HL-60 (cell line): ENCODE data around the gene NRXN3.

Source experiments
- POLR2AphosphoS5 ChIP-seq: IDR thresholded peaks from 2 replicates; pipeline ENCODE4 v1.6.1; 2012; ENCODE audit warnings: low read depth
- SPI1 ChIP-seq: IDR thresholded peaks from 2 replicates; pipeline ENCODE4 v1.6.1; 2012; ENCODE audit warnings: low read depth, mild to moderate bottlenecking, borderline replicate concordance
- TF ChIP-seq, protein P1 (sequence below): IDR thresholded peaks from one replicate; pipeline ENCODE4 v1.5.1; 2011; ENCODE audit warnings: low read length, control low read depth, inconsistent platforms; ENCODE audit not compliant: insufficient read depth
- TF ChIP-seq, protein P2 (sequence below): IDR thresholded peaks from 2 replicates; pipeline ENCODE4 v1.6.1; 2012; ENCODE audit warnings: low read depth; ENCODE audit not compliant: insufficient replicate concordance

- TF ChIP-seq, protein P1, sequence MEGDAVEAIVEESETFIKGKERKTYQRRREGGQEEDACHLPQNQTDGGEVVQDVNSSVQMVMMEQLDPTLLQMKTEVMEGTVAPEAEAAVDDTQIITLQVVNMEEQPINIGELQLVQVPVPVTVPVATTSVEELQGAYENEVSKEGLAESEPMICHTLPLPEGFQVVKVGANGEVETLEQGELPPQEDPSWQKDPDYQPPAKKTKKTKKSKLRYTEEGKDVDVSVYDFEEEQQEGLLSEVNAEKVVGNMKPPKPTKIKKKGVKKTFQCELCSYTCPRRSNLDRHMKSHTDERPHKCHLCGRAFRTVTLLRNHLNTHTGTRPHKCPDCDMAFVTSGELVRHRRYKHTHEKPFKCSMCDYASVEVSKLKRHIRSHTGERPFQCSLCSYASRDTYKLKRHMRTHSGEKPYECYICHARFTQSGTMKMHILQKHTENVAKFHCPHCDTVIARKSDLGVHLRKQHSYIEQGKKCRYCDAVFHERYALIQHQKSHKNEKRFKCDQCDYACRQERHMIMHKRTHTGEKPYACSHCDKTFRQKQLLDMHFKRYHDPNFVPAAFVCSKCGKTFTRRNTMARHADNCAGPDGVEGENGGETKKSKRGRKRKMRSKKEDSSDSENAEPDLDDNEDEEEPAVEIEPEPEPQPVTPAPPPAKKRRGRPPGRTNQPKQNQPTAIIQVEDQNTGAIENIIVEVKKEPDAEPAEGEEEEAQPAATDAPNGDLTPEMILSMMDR, result no peak
- TF ChIP-seq POLR2AphosphoS5 (no peak), SPI1 (no peak)
- TF ChIP-seq, protein P2, sequence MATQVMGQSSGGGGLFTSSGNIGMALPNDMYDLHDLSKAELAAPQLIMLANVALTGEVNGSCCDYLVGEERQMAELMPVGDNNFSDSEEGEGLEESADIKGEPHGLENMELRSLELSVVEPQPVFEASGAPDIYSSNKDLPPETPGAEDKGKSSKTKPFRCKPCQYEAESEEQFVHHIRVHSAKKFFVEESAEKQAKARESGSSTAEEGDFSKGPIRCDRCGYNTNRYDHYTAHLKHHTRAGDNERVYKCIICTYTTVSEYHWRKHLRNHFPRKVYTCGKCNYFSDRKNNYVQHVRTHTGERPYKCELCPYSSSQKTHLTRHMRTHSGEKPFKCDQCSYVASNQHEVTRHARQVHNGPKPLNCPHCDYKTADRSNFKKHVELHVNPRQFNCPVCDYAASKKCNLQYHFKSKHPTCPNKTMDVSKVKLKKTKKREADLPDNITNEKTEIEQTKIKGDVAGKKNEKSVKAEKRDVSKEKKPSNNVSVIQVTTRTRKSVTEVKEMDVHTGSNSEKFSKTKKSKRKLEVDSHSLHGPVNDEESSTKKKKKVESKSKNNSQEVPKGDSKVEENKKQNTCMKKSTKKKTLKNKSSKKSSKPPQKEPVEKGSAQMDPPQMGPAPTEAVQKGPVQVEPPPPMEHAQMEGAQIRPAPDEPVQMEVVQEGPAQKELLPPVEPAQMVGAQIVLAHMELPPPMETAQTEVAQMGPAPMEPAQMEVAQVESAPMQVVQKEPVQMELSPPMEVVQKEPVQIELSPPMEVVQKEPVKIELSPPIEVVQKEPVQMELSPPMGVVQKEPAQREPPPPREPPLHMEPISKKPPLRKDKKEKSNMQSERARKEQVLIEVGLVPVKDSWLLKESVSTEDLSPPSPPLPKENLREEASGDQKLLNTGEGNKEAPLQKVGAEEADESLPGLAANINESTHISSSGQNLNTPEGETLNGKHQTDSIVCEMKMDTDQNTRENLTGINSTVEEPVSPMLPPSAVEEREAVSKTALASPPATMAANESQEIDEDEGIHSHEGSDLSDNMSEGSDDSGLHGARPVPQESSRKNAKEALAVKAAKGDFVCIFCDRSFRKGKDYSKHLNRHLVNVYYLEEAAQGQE, result no peak
These were observed 1551.4 kb downstream of the NRXN3 start for GRCh38 chr14:79721399-79722084.
